OCI-LY1 (cell line): ENCODE measurements around the gene PRPSAP1.

ENCODE experiments used
- EZH2 ChIP-seq: fragments of 200-600 bp; sonication (generic), shearing (Covaris generic); IDR thresholded peaks from 2 replicates; pipeline ENCODE4 v1.8.0; 2017; ENCODE audit warnings: borderline replicate concordance, mixed run types, mild to moderate bottlenecking, antibody characterized with exemption, low read length, moderate library complexity, mixed read lengths
- TF ChIP-seq, protein P1 (sequence below): fragments of 200-600 bp; sonication (generic), shearing (Covaris generic); IDR thresholded peaks from 2 replicates; pipeline ENCODE4 v1.5.1; 2017; ENCODE audit warnings: mild to moderate bottlenecking, antibody characterized with exemption, low read length, moderate library complexity, mixed read lengths

DNA sequence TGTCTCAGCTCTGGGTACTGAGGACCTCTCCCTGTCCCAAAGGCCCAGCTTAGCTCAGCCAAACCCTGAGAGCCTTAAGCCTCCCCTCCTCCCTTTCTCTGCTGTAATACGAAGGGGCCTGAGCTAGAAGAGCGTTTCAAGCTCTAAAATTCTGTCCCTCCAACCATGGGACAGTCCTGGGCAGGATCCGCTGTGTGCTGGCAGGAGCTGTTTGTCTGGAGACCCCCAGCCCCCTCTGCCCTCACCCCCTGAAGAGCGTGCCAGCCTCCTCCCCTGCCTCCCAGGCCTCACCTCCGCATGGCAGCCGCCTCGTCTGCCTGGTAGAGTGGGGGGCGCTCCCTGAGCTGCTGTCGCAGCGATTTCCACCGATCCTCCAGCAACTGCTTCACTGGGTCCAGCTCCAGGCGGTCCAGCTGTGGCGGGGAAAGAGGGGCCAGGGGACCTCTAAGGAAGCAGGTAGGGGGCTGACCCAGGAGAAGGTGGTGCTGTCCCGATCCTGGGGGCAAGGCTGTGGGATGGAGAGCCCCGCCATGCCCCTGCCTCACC lies 73.9 kb downstream of the PRPSAP1 start:
- TF ChIP-seq, protein P1, sequence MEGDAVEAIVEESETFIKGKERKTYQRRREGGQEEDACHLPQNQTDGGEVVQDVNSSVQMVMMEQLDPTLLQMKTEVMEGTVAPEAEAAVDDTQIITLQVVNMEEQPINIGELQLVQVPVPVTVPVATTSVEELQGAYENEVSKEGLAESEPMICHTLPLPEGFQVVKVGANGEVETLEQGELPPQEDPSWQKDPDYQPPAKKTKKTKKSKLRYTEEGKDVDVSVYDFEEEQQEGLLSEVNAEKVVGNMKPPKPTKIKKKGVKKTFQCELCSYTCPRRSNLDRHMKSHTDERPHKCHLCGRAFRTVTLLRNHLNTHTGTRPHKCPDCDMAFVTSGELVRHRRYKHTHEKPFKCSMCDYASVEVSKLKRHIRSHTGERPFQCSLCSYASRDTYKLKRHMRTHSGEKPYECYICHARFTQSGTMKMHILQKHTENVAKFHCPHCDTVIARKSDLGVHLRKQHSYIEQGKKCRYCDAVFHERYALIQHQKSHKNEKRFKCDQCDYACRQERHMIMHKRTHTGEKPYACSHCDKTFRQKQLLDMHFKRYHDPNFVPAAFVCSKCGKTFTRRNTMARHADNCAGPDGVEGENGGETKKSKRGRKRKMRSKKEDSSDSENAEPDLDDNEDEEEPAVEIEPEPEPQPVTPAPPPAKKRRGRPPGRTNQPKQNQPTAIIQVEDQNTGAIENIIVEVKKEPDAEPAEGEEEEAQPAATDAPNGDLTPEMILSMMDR, result 0 out of 2 replicates have a peak, but pooled peaks have one; percentile 14
- no peak for TF ChIP-seq EZH2
